ENCODE measurements around the gene GAGE2A. TPM values are rescaled to one million over a fixed set of nuclear protein-coding genes. Genes with fewer than 3 reads are reported as not detected.

The GAGE2A gene
- total and polyA plus RNA-seq, 2 of the 13 experiments (the other 11 are each of a cell fraction or from before 2014, with no cell fraction given) = not detected

GRCh38 chrX:49610718-49611310, 21.5 kb downstream of the GAGE2A start:
- H3K79me2 ChIP-seq (ENCODE audit: insufficient read depth, low read length) = no peaks in the 10 kb centered on the region
- BruUV-seq (replicated peaks) = no TSS peak
- H3K27me3 ChIP-seq (ENCODE audit: control insufficient read depth in 1 of 2, insufficient read depth in 2 of 2, low read length in 2 of 2) = no peaks in the 10 kb centered on the region
- FAIRE-seq (peak; percentile 76), DNase-seq (ENCODE audit: low spot score) (peak; percentile 75), ATAC-seq (peak; percentile 95)
- no peaks in the 10 kb centered on the region for H4K20me1 ChIP-seq (ENCODE audit: insufficient read depth, low read length)
- no peaks in the 10 kb centered on the region for H3K9me3 ChIP-seq (ENCODE audit: low read length)
- peaks cover 19% of the 10 kb centered on the region for H3K4me1 ChIP-seq (ENCODE audit: insufficient read depth, low read length)
- WGBS (ENCODE audit: low lambda C conversion rate) = 0% methylated on average over 2 of the region's 7 CpGs
- CTCF ChIA-PET (ENCODE audit: low intra/inter-chr PET ratio, low total read pairs) = no interaction called here
- H3K4me3 ChIP-seq (replicated peaks in 1 of 3; ENCODE audit: insufficient read depth in 1 of 3, low read depth in 2 of 3, low read length in 3 of 3) = no peak overlapping the region
- POLR2A ChIA-PET = no interaction called here
- no peak overlapping the region for H3K9ac ChIP-seq (ENCODE audit: insufficient read depth, low read depth, low read length)
- in situ Hi-C loops (cut with HindIII; ENCODE audit: extremely low pct_ligation_motif_present, low pct_unique_long_range_greater_than_20kb) (no loop called here), intact Hi-C loops (cut with micrococcal nuclease; ENCODE audit: unreplicated experiment) (no loop called here)
- H3K36me3 ChIP-seq (replicated peaks in 1 of 2; ENCODE audit: control insufficient read depth in 1 of 2, insufficient read depth in 2 of 2, low read length in 2 of 2) = no peaks in the 10 kb centered on the region
- H2AFZ ChIP-seq (ENCODE audit: low read length) = no peak overlapping the region
- H3K27ac ChIP-seq (ENCODE audit: extremely low read length, insufficient read depth, low read length) = peak overlapping the region; percentile 62
- no peak overlapping the region for H3K4me2 ChIP-seq (ENCODE audit: low read depth, low read length)
- peak; percentile 47; the same call in 1 of the 2 replicates for TF ChIP-seq ZNF609 (CRISPR knock-in tag; IDR thresholded peaks at IDR 0.05; ENCODE audit: borderline replicate concordance)
- TF ChIP-seq SALL1 (CRISPR knock-in tag; IDR thresholded peaks at IDR 0.05) = peak; percentile 32; the same call in 1 of the 2 replicates
- TF ChIP-seq ZNF687 (CRISPR knock-in tag; IDR thresholded peaks at IDR 0.05) = no peak
- no peak for TF ChIP-seq ZNF788 (CRISPR knock-in tag; IDR thresholded peaks at IDR 0.05; ENCODE audit: borderline replicate concordance)
- TF ChIP-seq ARHGAP35 (CRISPR knock-in tag; IDR thresholded peaks at IDR 0.05; ENCODE audit: borderline replicate concordance) = no peak
- TF ChIP-seq TEAD3 (CRISPR knock-in tag; optimal IDR thresholded peaks at IDR 0.05; ENCODE audit: borderline replicate concordance) = peak; percentile 55
- TF ChIP-seq ARID5B (CRISPR knock-in tag; IDR thresholded peaks at IDR 0.05) = peak; percentile 81
- peak; percentile 34; the same call in 1 of the 2 replicates for TF ChIP-seq GATA4 (IDR thresholded peaks at IDR 0.05; ENCODE audit: borderline replicate concordance, low read depth)
- no peak for TF ChIP-seq ZNF430 (CRISPR knock-in tag; IDR thresholded peaks at IDR 0.05)
- 0 out of 2 replicates have a peak, but pooled peaks have one; percentile 18 for TF ChIP-seq MAX (IDR thresholded peaks at IDR 0.05)
